GM19452 (cell line): Measurements from ENCODE around the gene CEP41.
A peak's percentile ranks its signal among the peaks of the same experiment; 100 is the strongest.

ENCODE experiments used
- ATAC-seq: cut with Tn5 transposase; IDR thresholded peaks from one replicate; pipeline ENCODE4 v1.9.1; 2021; ENCODE audit not compliant: unreplicated experiment

CEP41 gene, protein sequence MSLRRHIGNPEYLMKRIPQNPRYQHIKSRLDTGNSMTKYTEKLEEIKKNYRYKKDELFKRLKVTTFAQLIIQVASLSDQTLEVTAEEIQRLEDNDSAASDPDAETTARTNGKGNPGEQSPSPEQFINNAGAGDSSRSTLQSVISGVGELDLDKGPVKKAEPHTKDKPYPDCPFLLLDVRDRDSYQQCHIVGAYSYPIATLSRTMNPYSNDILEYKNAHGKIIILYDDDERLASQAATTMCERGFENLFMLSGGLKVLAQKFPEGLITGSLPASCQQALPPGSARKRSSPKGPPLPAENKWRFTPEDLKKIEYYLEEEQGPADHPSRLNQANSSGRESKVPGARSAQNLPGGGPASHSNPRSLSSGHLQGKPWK

DNA sequence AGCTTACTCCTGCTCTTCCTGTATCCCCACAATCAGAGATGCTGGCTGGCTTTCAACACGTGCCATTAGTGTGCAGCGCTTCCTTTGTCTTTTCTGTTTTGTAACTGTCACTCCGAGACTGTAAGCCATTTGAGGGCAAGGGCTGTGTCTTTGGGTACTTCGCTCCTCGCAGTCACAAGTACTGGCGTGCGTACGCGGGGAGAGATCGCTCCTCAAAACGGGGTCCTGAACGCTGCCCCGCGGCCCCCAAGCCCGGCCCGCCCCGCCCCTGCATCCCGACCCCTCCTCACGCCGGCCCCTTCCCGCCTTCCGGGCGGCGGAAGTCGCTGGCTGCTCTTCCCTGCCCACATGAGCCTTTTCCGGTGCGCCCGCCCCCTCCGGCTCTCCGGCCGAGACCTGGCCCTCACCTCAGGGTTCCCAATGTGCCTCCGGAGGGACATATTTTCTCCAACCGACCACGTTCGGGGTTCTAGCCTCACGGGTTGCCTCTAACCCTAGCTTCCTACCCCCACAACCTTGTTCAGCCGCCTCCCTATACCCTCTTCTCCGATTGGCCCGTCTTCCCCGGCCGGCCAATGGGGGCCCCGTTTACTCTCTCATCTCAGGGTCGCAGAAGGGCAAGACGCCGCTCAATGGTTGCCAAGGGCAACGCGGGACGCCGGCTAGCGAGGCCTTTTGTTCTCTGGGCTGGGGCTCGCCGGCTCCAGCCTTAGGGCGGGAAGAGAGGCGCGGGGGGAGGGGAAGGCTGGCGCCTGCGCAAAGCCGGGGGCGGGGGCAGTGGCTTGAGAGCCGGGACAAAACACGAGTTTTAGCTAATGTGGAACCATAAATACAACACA is at the start of gene CEP41:
CEP41 (minus strand) TSS at position 490 of the 839 bp plus-strand sequence; CDS start at position 440, 50 bp downstream.
- peak; percentile 100 for ATAC-seq

DNA sequence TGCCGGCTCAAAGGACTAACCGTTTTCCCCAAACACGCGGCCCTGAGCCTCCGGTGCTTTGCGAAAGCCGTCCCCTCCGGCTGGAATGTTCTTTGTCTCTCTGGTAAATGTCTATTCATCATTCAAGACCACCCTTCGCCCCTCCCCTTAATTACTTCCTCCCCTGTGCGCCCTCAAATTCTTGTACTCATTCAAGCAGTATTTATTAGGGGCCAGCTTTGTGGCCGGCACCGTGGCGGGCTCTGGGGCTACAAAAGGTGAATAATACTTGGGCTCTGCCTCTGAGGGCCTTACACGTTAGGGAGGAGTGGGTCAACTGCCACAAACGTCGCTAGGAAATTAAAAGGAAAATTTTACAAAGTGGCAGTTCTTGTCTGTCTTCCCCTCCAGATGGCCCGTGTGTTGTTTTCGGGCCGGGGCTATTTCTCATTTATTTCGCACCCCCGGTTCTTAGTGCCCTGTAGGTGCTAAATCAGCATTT is 49.5 kb upstream of the CEP41 start:
- no peak for ATAC-seq

DNA sequence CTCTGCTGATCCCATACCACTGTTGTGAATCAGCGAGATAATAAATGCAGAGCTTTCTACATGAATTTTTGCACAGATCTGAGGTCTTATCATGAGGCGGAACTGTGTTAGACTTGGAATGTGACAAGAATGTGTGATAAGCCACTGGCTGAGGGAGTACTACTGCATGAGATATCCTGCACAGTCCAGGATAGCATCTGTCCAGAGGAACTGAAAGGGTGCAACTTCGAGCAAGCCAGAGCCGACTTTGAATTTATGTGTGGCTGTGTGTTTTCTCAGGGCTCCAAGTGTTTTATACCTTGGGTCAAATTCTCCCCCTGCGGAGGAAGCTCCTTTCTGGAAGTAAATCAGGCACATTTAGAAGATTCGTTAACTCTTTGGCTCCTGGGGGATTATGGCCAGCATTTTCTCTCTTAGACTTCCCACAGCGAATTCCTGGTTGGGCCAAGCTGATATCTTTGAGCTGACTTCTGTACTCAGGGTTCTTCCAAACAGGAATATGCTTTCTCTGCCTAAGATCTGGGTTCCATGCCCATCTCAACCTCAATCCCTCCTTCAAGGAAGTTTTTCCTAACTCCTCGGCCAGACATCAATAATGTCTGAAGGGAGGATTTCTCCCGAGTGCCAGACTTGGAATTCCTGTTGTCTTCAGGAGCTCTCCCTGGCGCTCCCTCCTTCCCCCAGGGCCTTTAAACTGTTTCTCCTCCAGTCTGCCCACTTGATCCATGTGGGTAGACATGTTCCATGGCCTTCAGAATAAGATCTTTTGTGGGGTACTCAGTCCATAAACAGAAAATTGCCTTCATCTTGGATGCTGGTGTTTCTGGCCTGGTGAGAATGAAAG is 48.5 kb upstream of the CEP41 start:
- no peak for ATAC-seq

DNA sequence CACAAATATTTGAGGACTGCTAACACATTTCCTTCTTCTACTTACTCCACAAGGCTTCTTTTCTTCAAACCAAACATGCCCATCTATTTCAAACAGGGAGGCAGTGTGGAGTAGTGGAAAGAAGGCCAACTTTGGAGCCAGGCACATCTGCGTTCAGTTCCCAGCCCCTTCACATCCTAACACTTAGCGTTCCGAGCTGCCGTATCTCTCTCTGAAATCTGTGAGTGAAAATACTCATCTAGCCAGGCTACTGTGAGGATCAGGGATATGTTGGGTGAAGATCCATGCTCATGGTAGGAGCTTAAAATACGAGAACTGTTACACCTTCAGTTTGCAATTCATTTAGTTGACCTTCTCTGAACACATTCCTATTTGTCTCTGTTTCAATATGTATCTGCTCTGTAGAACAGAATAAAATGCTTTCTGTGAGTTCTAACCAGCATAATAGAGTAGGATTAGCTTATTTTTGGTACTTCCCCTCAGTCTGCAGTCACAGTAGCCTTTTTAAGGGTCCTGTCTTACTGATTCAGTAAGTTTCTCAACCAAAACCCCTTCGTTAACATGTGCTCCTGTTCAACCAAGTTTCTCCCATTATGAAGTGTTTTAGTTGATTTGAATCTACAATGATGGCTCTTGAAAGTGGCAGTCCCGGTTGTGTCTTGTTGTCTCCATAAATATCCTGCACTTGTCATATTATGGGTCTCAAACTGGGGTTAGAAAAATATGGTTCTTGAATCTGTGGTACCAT is 47.8 kb upstream of the CEP41 start:
- ATAC-seq = no peak

DNA sequence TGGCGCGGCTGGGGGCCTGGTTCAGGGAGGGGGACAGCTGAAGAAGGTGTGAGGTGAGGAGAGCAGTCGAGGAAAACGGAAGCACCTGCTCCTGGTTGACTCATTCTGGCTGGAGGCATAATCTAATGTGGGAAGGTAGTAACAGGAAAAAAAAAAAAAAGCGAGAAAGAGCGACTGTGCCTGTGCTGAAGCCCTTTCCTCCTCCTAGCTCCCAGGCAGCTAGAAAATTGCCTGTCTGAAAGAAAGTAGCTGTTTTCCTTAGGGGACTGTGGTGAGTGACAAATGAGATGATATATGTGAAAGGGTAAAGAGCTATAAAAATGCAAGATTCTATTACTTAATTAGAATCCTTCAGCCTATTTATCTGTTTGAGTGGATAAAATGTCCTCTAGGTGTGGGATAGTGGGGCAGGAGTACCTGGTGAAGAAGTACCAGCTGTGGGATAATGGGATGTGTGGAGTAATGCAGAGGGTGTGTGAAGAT is 46.2 kb upstream of the CEP41 start:
- ATAC-seq = no peak

DNA sequence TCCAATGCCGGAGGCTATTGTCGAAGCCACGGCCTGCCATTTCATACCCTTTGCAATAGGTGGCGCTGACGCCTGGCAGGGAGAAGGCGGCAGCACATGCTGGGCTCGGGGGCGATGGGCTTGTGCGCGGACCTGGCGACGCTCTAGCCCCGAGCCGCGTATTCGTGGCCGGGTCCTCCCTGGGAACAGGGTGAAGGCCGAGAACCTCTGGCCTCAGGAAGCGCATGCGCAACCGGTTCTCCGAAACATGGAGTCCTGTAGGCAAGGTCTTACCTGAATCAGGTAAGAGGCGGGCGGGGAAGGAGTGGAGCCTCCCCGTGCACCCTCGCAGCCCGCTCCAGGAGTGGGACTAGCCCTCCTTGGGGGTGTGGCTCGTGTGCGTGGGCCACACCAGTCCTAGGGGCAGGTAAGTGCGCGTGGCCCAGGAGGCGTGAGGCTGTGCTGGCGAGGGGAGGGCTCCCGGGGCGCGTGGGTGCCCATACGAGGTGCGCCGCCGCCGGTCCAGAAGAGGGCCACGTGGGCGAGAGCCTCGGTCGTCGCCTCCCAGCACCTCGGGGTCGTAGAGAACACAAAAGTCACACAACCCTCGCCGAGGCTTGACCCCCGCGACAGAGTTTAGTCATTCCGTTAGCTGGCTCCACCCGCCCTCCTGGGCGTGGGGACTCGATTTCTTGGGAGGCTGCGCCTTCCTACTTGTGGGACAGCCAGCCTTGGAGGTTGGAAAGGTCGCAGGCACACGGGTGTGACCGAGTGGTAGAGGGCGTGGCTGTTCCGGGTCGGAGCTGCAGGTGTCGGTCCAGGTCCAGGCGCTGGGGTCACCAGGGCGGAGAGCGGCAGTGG is 45.5 kb upstream of the CEP41 start:
- no peak for ATAC-seq

DNA sequence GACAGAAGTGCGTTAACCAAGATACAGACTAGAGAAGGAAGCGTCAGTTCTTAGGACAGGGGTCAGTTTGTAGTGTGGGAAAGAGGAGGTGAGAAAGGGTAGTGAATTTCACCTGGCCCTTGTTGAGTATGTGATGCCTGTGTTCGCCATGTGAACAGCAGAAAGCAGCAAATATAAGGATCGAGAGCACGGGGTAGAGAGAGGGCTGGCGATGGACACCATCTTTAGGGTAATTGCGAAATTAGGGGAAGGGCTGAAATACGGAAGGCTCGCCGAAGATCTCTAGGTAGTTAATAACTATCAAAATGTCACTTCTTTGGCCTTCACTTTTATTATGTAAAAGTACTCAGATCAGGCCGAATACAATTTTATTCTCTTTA is 44.9 kb upstream of the CEP41 start:
- ATAC-seq = no peak

DNA sequence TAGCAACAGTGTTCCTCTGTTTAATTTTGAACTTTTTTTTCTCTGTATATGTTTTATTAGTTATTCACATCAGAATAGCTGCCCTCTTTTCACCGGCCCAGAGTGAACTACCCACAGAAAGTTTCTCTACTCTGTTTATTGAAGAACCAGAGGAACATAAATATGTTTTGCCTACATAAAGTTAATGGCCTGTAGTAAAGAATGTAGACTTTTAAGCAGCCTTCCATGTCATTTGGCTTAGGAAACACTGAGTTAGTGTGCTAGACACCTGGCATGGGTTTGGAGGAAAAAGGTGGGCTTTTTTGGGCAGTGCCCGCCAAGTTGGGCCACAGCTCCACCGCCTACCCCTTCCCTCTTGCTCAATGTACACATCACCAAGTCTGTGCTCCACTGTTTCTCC is 42.2 kb upstream of the CEP41 start:
- no peak for ATAC-seq

DNA sequence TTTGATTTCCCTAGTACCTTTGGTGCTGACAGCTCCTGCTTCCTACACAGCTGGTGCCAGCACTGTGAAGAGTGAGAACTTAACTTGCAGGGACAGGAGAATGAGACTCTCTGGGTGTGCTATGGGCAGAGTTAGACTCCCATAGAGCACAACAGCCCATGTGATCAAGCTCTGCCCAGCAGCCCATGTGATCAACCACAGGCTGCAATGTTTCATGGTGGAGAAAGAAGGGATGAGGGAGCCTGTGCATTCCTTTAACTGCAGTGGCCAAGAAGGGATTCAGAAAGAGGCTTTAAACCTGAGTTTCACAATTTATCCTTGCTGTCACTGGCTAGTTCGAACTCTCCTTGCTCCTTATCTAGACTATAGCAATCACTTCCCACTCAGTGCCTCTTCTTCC is 41.1 kb upstream of the CEP41 start:
- ATAC-seq = no peak

DNA sequence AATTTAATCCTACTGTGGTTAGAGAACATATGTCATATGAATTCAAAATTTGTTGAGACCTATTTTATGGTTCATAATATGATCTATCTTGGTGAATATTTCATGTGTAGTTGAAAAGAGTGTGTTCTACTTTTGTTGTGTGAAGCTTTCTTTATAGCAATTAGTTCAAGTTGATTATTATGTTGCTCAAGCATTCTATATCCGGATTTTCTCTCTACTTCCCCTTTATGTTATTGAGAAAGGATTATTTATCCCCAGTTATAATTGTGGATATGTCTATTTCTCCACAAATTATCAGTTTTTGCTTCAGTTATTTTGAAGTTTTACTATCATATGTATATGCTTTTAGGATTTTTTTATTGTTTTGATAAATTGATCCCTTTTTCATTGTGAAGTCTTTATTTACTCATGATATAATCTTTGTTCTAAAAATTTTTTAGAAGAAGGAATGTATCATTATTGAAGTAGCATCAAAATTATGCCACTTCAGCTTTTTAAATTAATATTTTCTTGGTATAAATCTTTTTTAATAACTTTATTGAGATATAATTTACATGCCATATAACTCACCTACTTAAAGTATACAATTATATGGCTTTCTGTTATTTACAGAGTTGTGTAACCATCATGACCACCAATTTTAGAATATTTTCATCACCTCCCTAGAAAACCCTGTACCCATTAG is 39.0 kb upstream of the CEP41 start:
- ATAC-seq = no peak

DNA sequence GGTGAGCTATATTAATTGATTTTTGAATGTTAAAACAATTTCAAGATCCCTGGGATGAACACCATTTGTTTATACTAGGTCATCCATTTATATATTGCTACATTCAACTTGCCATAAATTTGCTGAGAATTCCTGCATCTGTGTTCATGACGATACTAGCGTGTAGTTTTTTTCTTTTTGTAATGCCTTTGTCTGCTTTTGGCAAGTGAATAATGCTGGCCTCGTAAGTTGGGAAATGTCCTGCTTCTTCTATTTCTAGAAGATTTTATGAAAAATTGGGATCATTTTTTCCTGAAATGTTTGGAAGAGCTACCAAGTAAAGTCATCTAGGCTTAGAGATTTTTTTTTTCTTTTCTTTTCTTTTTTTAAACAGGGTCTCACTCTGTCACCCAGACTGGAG is 38.2 kb upstream of the CEP41 start:
- no peak for ATAC-seq

DNA sequence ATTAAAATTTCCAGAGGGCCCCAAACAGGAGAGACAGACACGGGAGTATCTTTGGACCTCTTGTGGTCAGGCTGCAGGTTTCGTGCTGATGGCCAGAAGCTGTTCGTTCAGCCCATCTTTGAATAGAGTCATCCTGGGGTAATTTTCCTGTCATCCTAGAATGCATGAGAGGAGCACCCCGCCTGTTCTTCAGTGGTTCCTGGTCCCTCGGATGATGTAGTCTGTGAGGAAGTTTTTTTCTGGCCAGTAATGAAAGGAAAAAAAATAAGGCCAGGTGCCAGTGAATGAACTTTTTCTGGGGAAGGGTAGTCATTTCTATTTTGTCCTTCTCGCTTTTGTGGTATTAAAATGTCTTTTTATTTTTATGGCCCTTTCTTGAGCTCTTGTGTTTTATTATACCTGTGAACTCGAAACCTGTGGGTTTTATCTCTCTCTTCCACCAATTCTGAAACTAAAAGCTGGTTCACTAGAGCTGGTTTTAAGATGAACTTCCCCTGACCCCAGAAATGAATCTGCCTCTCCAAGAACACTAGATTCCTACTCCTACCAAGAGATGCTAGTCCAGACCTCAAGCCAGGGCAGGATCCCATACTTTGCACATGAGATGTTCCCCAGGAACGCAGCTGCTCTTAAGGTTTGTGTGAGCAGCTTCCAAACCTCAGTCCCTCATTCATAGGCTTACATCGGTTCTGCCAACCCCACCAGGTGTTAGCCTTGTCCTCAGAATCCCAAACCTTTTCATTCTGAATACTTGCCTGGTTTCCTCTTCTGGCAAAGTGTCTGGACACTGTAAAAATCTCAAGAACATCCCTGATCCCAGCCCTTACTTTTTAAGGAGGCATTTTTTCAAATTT is 35.7 kb upstream of the CEP41 start:
- no peak for ATAC-seq

DNA sequence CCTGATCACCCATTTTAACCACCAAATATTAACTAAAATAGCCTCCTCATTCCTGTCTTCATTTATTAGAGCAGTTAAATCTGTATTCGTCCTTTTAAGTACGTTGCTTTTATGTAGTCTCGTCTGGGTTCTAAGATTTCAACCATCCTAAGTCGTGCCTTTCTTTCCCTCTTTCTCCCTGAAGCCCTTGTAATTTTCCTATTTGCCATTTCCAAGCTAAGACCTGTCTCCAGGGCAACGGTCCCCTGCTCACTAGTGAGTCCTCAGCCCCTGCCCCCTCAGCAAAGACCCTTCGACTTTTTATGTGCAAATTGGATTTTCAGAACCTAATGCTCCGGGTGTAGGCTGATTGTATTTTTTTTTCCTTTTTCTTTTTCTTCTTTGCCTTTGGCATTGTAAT is 35.0 kb upstream of the CEP41 start:
- no peak for ATAC-seq

DNA sequence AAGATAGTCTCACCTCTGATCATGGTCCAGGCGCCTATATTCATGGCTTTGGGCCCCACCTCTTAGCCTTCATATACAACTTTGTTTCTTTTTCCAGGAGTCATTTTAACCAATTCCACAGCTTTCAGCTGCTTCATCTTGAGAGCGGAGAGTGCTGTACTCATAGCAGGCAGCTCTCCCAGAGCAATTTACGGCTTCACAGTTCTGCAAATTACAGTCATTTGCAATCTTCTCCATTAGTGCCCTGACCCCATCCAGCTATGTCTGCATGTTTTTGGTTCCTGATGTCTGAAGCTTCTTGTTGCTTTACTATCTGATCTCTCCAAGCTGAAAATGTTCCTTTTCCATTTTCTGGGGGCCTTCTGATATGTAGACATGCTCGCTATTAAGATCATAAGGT is 33.1 kb upstream of the CEP41 start:
- no peak for ATAC-seq

DNA sequence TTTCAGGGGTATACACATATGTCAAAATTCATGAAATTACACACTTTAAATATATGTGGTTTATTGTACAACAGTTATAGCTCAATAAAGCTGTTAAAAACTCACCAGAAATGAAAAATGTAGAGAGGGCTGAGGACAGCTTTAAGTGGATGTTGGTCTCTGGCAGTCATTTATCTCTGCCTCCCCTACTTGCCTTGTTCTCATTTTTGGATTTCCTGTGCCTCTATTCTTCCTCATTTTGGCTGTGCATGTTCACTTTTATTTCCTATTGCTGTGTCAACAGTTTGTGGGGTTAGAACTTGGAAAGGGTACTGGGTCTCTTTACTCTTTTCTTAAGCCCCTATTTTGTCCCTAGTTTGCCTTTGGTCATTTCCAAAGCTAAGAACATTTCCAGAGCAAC is 32.5 kb upstream of the CEP41 start:
- no peak for ATAC-seq

DNA sequence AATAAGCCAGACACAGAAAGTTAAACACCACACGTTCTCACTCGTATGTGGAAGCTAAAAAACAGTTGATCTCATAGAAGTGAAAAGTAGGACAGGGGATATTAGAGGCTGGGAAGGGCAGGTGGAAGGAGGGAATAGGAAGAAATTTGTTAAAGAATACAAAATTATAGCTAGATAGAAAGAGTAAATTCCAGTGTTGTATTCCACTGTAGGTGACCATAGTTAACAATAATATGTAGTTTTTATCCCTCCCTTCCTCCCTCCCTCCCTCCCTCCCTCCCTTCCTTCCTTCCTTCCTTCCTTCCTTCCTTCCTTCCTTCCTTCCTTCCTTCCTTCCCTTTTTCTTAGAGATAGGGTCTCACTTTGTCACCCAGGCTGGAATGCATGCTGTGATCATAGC is 31.2 kb upstream of the CEP41 start:
- no peak for ATAC-seq

DNA sequence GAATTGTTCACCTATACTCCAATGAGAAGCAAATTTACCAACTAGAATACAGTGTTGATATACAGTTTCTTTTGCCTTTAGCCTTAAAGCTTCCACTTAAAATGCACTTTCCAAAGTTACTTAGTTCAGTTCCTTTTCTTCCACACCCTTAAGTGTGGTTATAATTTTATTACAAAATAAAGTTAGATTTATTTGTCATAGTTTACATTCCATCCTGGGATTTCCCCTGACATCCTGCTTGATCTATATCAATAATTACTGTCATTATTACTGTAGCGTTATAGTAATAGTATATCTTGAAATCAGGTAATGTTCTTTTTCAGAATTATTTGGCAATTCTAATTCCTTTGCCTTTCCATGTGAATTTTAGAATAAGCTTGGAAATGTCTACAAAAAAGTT is 27.8 kb upstream of the CEP41 start:
- no peak for ATAC-seq
